ENCODE data around the gene TAS2R50.

GRCh38 chr12:11007608-11008007, 20.9 kb upstream of the TAS2R50 start:
- TF ChIP-seq, protein P1, sequence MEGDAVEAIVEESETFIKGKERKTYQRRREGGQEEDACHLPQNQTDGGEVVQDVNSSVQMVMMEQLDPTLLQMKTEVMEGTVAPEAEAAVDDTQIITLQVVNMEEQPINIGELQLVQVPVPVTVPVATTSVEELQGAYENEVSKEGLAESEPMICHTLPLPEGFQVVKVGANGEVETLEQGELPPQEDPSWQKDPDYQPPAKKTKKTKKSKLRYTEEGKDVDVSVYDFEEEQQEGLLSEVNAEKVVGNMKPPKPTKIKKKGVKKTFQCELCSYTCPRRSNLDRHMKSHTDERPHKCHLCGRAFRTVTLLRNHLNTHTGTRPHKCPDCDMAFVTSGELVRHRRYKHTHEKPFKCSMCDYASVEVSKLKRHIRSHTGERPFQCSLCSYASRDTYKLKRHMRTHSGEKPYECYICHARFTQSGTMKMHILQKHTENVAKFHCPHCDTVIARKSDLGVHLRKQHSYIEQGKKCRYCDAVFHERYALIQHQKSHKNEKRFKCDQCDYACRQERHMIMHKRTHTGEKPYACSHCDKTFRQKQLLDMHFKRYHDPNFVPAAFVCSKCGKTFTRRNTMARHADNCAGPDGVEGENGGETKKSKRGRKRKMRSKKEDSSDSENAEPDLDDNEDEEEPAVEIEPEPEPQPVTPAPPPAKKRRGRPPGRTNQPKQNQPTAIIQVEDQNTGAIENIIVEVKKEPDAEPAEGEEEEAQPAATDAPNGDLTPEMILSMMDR (IDR thresholded peaks at IDR 0.05) = no peak
- no peak for TF ChIP-seq POLR2AphosphoS5 (IDR thresholded peaks at IDR 0.05)

All from breast epithelium (tissue), 3 donors.